H1 (cell line): Measurements from ENCODE around the gene XK. TPM values are rescaled to one million over a fixed set of nuclear protein-coding genes. Genes with fewer than 3 reads are reported as not detected.

Experiments
- CBX8 ChIP-seq: fragments of 300-800, 300-1000 bp; sonication (generic); IDR thresholded peaks from 2 replicates; pipeline ENCODE4 v1.7.1; 2016; ENCODE audit warnings: low read depth, low read length, borderline replicate concordance
- CHD2 ChIP-seq: IDR thresholded peaks from 2 replicates; pipeline ENCODE4 v1.6.1; 2012; ENCODE audit warnings: low read length, improper control_type of control experiment
- FOSL1 ChIP-seq: IDR thresholded peaks from 2 replicates; pipeline ENCODE4 v1.6.1; 2011; ENCODE audit warnings: mild to moderate bottlenecking, low read depth, low read length, moderate library complexity; ENCODE audit not compliant: insufficient read depth
- KDM1A ChIP-seq: fragments of 200-600, 300-600 bp; sonication (generic); IDR thresholded peaks from 2 replicates; pipeline ENCODE4 v1.7.1; 2016; ENCODE audit warnings: mild to moderate bottlenecking, low read length, borderline replicate concordance
- KDM5A ChIP-seq: fragments of 200-600 bp; IDR thresholded peaks from 2 replicates; pipeline ENCODE4 v1.7.1; 2012; ENCODE audit warnings: mild to moderate bottlenecking, low read length, inconsistent platforms, mixed read lengths
- RFX5 ChIP-seq: IDR thresholded peaks from 2 replicates; pipeline ENCODE4 v1.6.1; 2011; ENCODE audit warnings: low read depth, low read length, improper control_type of control experiment, borderline replicate concordance
- TEAD4 ChIP-seq: IDR thresholded peaks from 2 replicates; pipeline ENCODE4 v1.6.1; 2012; ENCODE audit warnings: low read depth, low read length, inconsistent platforms, mixed read lengths
- YY1 ChIP-seq: IDR thresholded peaks from 2 replicates; pipeline ENCODE4 v1.6.1; 2011; ENCODE audit warnings: low read depth, mild to moderate bottlenecking, low read length
- polyA plus RNA-seq, 7 experiments: library from polyadenylated mRNA; depleted of rRNA in 3 of 7; stranded (reverse) in 5 of 7; unstranded in 2 of 7; fragments of >200 nt in 5 of 7; fragments of 200-250 nt in 2 of 7; gene quantifications; 1 replicate in 5 of 7; 2 replicates in 1 of 7; 4 replicates in 1 of 7; pipeline versions ENCODE4 v1.2.1 to v1.2.3, GENCODE V29; 2011 to 2013; ENCODE audit warnings: missing spikeins in 2 of 7, mixed read lengths in 2 of 7
- total RNA-seq: library from RNA; stranded (reverse); fragmentation: NEBNext Ultra II Directional; extraction: Animal tissue kit (Norgen Biotek cat#: 25700); gene quantifications from 2 replicates; pipeline ENCODE4 v1.2.1, GENCODE V29; 2021
- TF ChIP-seq, protein P1 (sequence below): IDR thresholded peaks from 2 replicates; pipeline ENCODE4 v1.6.1; 2012; ENCODE audit warnings: inconsistent platforms

Gene XK
- total and polyA plus RNA-seq, 2 of the 8 experiments (the other 6 are each of a cell fraction or from before 2014, with no cell fraction given): 0.76 to 0.84 TPM

DNA sequence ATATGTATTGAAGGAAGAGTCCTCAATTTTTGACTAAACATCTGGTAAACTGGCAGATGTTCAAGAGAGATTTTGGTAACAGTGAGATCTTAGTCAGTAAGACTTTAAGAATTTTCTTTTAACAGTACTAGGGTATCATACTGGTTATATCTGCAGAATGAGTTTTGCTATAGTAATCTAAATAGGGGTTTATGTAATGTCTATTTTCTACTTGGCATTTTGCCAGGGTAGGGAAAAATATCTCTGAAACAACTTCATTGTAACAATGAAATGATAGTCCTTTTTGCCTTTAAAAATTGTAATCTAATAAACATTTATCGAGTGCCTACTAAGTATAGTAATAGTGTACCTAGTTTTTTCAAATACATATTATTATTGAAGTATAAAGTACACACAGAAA is 32.1 kb downstream of the XK start (continued):
- TF ChIP-seq CBX8: no peak
- no peak for TF ChIP-seq CHD2
- TF ChIP-seq KDM1A: no peak
- TF ChIP-seq, protein P1, sequence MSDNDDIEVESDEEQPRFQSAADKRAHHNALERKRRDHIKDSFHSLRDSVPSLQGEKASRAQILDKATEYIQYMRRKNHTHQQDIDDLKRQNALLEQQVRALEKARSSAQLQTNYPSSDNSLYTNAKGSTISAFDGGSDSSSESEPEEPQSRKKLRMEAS: no peak
- no peak for TF ChIP-seq YY1
- no peak for TF ChIP-seq KDM5A
- no peak for TF ChIP-seq FOSL1
- no peak for TF ChIP-seq TEAD4
- TF ChIP-seq RFX5: no peak
- TF ChIP-seq, all 59 proteins: peak for 0
